Activated CD8-positive, alpha-beta memory T cell treated with anti-CD3 and anti-CD28 coated beads, Interleukin-2, amount 10 ng/mL, durations not matched to agents 7 days and 5 days (primary cell): Measurements from ENCODE around the gene ATP9B. TPM values are rescaled to one million over a fixed set of nuclear protein-coding genes. Genes with fewer than 3 reads are reported as not detected.
A peak's percentile ranks its signal among the peaks of the same experiment; 100 is the strongest.

ENCODE experiments used
- ATAC-seq: fragments of 150-1000 bp; cut with Tn5 transposase; one replicate; pipeline ENCODE4 v1.10.0; 2021; ENCODE audit warnings: moderate library complexity
- CTCF ChIA-PET: fragments of 350-600 bp; sonication (Branson Sonifier 250); formaldehyde crosslinking; loops from one replicate; lab custom pipeline; 2021; ENCODE audit warnings: antibody characterized with exemption; lab: Charles Lee
- DNase-seq: peaks from one replicate; pipeline ENCODE4 v3.0.0-alpha.2; 2020
- H3K27ac Mint-ChIP-seq: one replicate; pipeline ENCODE4 v1.8.0; 2021; ENCODE audit warnings: mild to moderate bottlenecking, mixed read lengths
- H3K27me3 Mint-ChIP-seq: one replicate; pipeline ENCODE4 v1.8.0; 2021; ENCODE audit warnings: mixed read lengths
- H3K36me3 Mint-ChIP-seq: one replicate; pipeline ENCODE4 v1.8.0; 2021; ENCODE audit warnings: mild to moderate bottlenecking, mixed read lengths
- H3K4me1 Mint-ChIP-seq: one replicate; pipeline ENCODE4 v1.8.0; 2021; ENCODE audit warnings: mixed read lengths
- H3K4me3 Mint-ChIP-seq: one replicate; pipeline ENCODE4 v1.8.0; 2021; ENCODE audit warnings: mild to moderate bottlenecking, moderate library complexity, mixed read lengths
- H3K9me3 Mint-ChIP-seq: one replicate; pipeline ENCODE4 v1.8.0; 2022; ENCODE audit warnings: low read depth, mixed read lengths
- total RNA-seq, 2 experiments: library from RNA; stranded (reverse); gene quantifications; one replicate each; pipeline ENCODE4 v1.2.3, GENCODE V29; 2021

ATP9B gene
- total RNA-seq, 2 experiments from 2014 or later: 21.5 to 31.7 TPM

DNA sequence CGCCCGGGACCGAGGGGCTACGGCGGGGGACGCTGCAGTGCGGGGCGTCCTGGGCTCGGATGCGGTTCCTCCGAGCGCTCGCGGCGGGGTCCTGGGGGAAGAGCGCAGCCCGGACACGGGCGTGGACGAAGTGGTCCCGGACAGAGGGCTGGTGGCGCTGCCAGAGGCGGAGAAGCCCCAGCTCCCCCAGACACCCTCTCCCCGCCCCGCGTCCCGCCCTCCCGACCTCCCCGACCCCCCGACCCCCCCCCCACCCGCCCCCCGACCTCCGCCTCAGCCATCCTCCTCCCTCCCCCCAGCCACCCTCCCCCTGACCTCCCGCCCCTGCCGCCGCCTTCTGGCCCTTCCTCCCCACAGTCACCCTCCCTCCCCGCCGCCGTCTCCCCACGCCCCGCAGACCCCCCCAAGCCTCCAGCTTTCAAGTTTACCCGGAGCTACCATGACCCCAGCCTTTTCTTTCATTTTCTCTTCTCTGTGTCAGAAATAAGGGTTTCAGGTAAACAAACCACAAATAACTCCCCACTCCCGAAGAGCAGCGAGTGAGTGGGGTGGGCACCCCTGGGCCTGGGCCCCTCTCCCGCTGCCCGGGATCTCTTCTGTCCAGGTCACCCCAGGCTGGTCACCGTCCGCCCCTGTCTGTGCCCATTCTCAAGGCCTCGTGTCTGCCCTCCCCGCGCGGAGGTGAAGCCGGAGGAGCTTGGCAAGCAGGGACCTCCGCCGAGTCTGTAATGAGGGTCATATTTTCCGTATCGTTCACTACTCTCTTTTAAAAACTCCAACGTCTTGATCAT, 331.6 kb downstream of the ATP9B start:
- ATAC-seq (peak; percentile 10), DNase-seq (no peak)
- CTCF ChIA-PET: no interaction called here
- H3K36me3 Mint-ChIP-seq: peaks cover under 1% of the 10 kb centered on the region
- no peaks in the 10 kb centered on the region for H3K9me3 Mint-ChIP-seq
- H3K4me1 Mint-ChIP-seq: peaks cover 42% of the 10 kb centered on the region
- H3K27ac Mint-ChIP-seq: peak overlapping the region; percentile 84
- H3K4me3 Mint-ChIP-seq: peak overlapping the region; percentile 74
- H3K27me3 Mint-ChIP-seq: peaks cover 7% of the 10 kb centered on the region

DNA sequence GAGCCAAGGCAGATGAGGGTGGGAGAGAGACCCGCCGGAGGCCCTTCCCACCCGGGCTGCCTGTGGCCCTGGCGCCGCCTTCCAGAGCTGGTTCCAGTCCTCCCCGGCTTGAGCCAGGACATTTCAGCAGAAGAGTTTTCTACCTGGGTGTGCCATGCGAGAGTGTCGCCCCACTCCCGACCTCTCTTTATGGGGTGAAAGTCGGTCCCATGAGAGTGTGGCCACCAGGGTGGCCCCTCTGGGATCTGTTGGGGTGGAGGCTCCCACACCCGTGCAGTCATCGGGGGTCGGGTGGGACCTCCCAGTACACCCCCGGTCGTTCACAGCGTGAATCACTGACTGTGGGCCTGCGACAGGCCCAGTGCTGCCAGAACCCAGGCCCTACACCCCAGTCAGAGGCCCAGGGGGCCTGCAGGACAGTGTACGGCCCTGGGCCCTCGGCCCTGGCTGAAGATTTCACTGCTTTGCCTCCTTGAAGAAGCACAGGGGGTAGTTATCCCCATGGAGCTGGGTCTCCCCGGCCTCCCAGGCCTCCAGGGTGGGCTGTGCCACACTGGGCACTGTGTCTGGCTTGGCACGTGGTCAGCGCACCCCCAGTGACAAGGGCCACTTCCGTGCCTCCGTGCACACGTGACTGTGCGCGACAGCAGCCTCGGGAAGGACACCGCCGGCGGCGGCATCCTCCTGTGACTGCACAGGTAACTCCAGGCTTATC, 332.5 kb downstream of the ATP9B start:
- ATAC-seq: no peak
- peak overlapping the region; percentile 84 for H3K27ac Mint-ChIP-seq
- peaks cover 7% of the 10 kb centered on the region for H3K27me3 Mint-ChIP-seq
- CTCF ChIA-PET: interaction anchor here (1.0 kb wide), 1 partner anchor 123 kb away, joined by 3 read pairs; no protein-coding TSS in a partner anchor
- peaks cover 50% of the 10 kb centered on the region for H3K4me1 Mint-ChIP-seq
- H3K4me3 Mint-ChIP-seq: peak overlapping the region; percentile 74
- no peaks in the 10 kb centered on the region for H3K9me3 Mint-ChIP-seq
- no peak for DNase-seq
- H3K36me3 Mint-ChIP-seq: peaks cover 7% of the 10 kb centered on the region

DNA sequence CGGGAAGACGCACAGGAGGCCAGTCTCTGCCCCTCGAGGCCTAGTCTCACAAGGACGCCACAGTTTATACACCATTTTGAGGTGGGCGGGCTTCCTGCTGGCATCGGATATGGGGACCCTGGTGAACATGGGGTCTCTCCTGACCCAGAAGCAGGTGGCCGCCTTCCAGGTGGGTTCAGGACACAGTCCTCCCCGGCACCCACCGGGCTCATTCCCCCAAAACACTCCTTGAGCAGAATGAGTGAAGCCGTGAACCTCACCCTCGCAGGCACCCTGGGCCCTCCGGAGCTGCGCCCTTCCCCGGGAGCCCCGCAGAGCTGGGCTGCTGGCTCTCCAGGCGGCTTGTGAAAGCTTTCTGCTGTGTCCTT, 333.0 kb downstream of the ATP9B start:
- Mint-ChIP-seq H3K27ac (no peak overlapping the region), H3K4me1 (peaks cover 49% of the 10 kb centered on the region), H3K9me3 (no peaks in the 10 kb centered on the region), H3K27me3 (peaks cover 7% of the 10 kb centered on the region), H3K4me3 (peak overlapping the region; percentile 9), H3K36me3 (peaks cover 9% of the 10 kb centered on the region)
- DNase-seq: no peak
- no peak for ATAC-seq
- CTCF ChIA-PET: interaction anchor here (1.0 kb wide), 1 partner anchor 122 kb away, joined by 3 read pairs; no protein-coding TSS in a partner anchor

DNA sequence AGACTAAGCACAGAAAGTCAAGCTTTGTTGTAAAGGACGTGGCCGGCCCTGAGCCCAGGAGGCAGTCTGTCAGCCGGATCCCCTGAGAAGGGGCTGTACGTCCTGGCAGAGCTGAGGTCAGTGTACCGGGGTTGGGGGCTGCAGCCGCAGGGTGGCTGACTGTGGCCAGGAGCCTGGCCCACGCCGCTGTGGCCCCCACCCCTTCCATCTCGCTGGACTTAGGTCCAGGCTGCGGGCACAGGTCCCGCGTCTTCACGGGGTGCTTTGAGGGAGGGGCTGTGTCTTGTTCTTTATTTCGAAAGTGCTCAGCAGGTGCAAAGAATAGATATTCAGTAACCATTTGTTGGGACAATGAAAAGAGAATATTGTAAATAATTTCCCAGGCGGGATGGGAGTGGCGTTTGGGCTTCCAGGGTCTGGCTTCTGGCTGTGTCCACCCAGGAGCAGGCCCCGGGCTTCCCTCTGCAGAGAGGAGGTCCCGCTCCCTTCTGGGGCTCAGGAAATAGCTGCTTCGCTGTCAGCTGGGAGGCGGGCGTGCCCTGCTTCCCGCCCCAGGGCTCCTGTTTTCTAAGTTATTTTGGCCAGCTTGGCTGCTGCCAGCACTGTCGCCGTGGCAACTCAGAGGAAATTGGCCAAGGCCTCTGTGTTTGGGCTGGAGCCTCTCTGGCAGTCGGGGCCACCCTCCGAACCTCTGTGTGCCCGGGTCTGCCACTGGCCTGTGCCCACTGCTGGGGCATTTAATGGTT, 334.0 kb downstream of the ATP9B start:
- no peaks in the 10 kb centered on the region for H3K27me3 Mint-ChIP-seq
- H3K36me3 Mint-ChIP-seq: peaks cover 11% of the 10 kb centered on the region
- CTCF ChIA-PET: interaction anchor here (1.0 to 1.2 kb wide), 2 partner anchors 121 to 126 kb away, joined by 3 to 4 read pairs; no protein-coding TSS in a partner anchor
- H3K27ac Mint-ChIP-seq: peak overlapping the region; percentile 68
- DNase-seq (no peak), ATAC-seq (no peak)
- no peak overlapping the region for H3K4me3 Mint-ChIP-seq
- no peaks in the 10 kb centered on the region for H3K9me3 Mint-ChIP-seq
- H3K4me1 Mint-ChIP-seq: peaks cover 49% of the 10 kb centered on the region

DNA sequence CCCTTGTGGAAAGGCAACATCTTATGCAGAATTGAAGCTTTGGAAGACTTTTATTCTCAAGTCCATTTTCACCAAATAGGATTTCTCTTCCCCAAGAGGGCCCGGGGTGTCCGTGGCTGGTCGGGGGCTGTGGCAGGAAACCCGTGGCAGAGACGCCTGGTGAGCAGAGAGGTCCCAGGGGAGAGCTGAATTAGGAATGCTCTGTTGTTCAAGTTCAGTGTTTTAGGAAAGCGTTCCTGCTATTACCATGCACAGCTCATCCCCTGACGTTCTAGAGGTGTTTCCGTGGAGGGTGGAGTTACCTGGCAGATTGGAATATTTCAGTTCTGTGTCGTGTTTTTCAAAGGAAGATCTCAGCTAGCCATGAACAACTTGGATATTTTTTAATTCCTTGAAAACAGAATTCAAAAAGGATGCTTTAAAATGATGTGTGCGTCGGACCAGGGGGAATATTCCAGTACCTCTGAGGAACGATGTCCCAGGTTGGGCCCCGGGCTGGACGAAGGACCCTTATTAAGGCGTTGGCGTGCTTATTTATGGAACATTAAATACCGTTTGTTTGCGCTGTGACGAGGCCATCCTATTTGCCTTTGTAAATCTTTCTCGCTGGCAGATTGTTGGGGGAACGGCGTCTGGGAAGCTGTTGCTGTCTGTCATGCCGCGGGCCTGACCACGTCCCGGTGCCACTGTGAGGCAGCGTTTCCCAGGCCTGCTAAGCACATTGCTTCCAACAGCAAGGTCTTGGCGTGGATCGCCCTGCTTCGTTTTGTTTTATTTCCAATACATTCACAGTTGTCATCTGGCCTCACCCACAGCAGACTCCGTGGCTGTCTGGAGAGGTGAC, 334.8 kb downstream of the ATP9B start:
- H3K36me3 Mint-ChIP-seq: peaks cover 11% of the 10 kb centered on the region

DNA sequence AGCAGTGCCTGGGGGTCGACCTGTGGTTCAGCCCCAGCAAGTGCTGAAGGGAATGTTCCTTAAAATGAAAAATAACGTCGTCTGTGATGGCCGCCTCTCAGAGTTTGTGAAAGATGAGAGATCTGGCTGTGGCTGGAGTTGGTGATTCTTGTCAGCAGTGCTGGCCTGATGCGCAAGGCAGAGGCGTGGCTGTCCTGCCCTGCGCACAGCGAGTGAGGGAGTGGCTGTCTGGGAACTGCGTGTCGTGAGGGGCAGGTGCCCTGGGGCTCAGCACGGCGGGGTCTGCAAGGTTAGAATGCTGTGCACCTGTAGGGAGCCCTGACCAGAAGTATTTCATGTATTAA, 335.3 kb downstream of the ATP9B start:
- Mint-ChIP-seq H3K4me3 (peak overlapping the region; percentile 66), H3K27ac (peak overlapping the region; percentile 93), H3K4me1 (peaks cover 44% of the 10 kb centered on the region), H3K36me3 (peaks cover 11% of the 10 kb centered on the region), H3K9me3 (no peaks in the 10 kb centered on the region), H3K27me3 (no peaks in the 10 kb centered on the region)
- DNase-seq (no peak), ATAC-seq (no peak)
- CTCF ChIA-PET: no interaction called here

More for the DNA sequence above, 334.8 kb downstream of the ATP9B start:
- ATAC-seq (no peak), DNase-seq (no peak)
- H3K4me3 Mint-ChIP-seq: no peak overlapping the region
- peak overlapping the region; percentile 93 for H3K27ac Mint-ChIP-seq
- H3K27me3 Mint-ChIP-seq: no peaks in the 10 kb centered on the region
- H3K9me3 Mint-ChIP-seq: no peaks in the 10 kb centered on the region
- H3K4me1 Mint-ChIP-seq: peaks cover 46% of the 10 kb centered on the region
- CTCF ChIA-PET: interaction anchor here (1.2 kb wide), 1 partner anchor 125 kb away, joined by 4 read pairs; no protein-coding TSS in a partner anchor

DNA sequence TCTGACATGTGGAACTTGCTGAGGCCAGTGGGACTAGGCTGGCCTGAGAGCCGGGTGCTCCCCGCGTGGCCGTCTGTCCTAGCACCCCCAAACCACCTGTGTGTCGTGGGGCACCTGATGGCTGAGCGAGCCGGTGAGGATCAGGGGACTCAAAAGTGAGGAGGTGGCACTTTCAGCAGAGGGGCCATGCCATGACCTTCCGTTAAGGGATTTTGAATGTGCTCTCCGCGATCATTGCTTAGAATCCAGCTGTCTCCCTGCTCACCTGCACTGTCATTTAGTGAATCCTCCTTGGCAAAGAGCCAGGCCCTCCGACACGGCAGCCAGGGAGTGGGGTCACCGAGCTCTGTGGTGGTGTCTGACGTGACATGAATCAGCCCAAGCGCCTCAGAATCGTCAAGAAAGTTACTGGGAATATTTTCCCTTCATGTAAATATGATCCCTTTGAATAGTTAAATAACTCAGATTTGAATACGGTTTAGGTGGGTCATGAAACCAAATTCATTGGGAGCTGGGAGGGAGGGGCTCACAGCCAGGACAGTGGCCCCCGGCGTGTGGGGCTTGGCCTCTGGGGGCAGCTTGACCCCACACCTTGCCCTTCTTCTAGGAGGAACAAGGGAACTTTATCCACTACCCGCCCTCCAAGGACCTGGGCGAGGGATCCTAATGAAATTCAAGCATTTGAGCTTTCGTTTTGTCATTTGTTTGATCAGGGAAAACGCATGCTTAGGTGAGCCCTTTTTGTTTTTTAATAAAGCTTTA, 336.0 kb downstream of the ATP9B start:
- CTCF ChIA-PET: interaction anchor here (0.9 to 2.0 kb wide), 6 partner anchors 12 to 123 kb away, joined by 3 to 14 read pairs (median 4); no protein-coding TSS in a partner anchor
- H3K27me3 Mint-ChIP-seq: no peaks in the 10 kb centered on the region
- peaks cover 11% of the 10 kb centered on the region for H3K36me3 Mint-ChIP-seq
- H3K9me3 Mint-ChIP-seq: no peaks in the 10 kb centered on the region
- no peak for ATAC-seq
- H3K27ac Mint-ChIP-seq: peak overlapping the region; percentile 93
- peak overlapping the region; percentile 66 for H3K4me3 Mint-ChIP-seq
- H3K4me1 Mint-ChIP-seq: peaks cover 44% of the 10 kb centered on the region
- no peak for DNase-seq

DNA sequence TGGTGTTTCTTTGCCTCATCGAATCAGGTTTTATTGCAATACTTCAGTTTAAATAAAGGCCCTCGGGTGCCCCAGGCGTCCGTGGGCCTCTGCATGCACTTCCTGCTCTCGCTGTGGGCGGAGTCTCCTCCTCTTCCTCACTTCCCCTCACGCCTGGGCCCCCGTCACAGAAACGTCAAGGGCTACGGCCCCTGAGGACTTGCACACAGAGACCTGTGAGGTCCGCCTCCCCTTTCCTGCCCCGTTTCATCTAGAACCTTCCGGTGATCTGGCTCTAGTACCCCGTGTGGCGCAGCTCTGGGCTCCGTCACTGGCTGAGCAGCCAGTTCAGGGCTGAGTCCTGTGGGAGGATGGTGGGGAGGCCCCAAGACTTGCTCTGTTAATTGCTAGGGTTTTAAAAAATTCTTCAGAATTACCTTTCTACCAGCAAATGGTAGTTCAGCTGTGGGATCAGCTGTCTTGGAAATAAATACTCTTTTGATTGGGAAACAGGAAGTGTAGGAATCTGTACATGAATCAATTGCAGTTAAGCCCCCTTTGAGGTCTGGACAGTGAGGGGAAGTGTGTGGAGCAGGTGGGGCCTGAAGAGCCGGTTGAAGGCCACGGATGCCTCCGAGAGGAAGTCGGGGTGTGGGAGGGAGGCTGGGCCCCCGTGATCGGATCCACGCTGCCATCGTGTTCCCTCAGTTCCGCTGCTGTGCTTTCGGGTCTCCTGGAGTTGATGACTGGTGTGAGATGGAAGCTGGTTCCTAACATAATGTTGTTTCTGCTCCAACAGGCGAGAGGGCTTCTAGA, 336.8 kb downstream of the ATP9B start:
- H3K4me1 Mint-ChIP-seq: peaks cover 43% of the 10 kb centered on the region
- CTCF ChIA-PET: interaction anchor here (0.9 to 2.0 kb wide), 6 partner anchors 13 to 122 kb away, joined by 3 to 14 read pairs (median 4); no protein-coding TSS in a partner anchor
- no peaks in the 10 kb centered on the region for H3K27me3 Mint-ChIP-seq
- H3K36me3 Mint-ChIP-seq: peaks cover 16% of the 10 kb centered on the region
- peak; percentile 91 for ATAC-seq
- H3K9me3 Mint-ChIP-seq: no peaks in the 10 kb centered on the region
- peak overlapping the region; percentile 66 for H3K4me3 Mint-ChIP-seq
- peak overlapping the region; percentile 93 for H3K27ac Mint-ChIP-seq
- DNase-seq: peak; percentile 95

DNA sequence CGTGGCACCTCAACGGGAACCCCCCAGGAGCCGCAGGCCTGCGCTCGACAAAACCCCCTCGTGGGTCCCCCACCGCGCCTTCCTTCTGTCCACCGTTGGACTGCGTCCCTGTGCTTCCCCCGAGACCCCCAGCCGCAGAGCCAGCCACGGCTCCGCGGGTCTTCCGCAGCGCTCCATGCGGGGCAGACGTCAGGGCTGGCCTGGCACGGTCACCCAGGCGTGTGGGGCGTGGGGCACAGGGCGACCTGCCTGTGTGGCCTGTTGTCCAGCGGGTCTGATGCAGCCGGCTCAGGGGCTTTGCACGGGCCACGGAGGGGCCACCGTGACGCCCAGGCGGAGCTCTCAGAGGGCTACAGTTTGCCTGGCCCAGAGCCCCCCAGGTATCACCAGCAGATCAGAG, 337.5 kb downstream of the ATP9B start:
- Mint-ChIP-seq H3K9me3 (no peaks in the 10 kb centered on the region), H3K4me3 (no peak overlapping the region), H3K4me1 (peaks cover 37% of the 10 kb centered on the region), H3K27me3 (no peaks in the 10 kb centered on the region), H3K27ac (peak overlapping the region; percentile 93), H3K36me3 (peaks cover 17% of the 10 kb centered on the region)
- ATAC-seq: no peak
- DNase-seq: no peak
- CTCF ChIA-PET: interaction anchor here (2.0 kb wide), 1 partner anchor 26 kb away, joined by 14 read pairs; no protein-coding TSS in a partner anchor

DNA sequence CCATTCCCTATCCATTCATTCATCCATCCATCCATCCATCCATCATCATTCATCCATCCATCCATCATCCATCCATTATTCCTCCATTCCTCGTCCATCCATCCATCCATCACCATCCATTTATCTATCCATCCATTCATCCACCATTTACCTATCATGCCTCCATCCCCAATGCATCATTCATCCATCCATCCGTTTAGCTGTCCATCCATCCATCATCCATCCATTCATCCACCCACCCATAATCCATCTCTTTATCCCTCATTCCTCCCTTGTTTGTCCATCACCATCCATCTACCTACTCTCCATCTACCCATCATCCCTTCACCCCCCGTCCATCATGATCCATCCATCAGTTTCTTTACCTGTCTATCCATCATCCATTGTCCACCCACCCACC, 340.1 kb downstream of the ATP9B start:
- Mint-ChIP-seq H3K27me3 (no peaks in the 10 kb centered on the region), H3K4me1 (peaks cover 24% of the 10 kb centered on the region), H3K36me3 (peaks cover 21% of the 10 kb centered on the region), H3K4me3 (no peak overlapping the region), H3K9me3 (no peaks in the 10 kb centered on the region), H3K27ac (no peak overlapping the region)
- DNase-seq (no peak), ATAC-seq (no peak)
- CTCF ChIA-PET: no interaction called here

DNA sequence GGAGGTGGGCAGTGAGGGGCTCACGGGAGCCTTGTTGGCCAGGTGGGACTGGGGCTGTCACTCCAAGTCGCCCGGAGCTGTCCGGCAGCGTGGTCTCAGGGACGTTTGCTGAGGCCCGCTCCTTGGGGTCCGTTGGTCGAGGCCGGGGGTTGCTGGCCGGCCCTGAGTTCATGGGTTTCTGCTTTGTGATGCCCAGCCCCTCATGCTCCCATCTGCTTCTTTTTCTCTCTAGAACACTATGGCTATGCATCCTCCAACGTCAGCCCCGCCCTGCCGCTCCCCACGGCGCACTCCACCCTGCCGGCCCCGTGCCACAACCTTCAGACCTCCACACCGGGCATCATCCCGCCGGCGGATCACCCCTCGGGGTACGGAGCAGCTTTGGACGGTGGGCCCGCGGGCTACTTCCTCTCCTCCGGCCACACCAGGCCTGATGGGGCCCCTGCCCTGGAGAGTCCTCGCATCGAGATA, 341.0 kb downstream of the ATP9B start:
- ATAC-seq (no peak), DNase-seq (no peak)
- CTCF ChIA-PET: no interaction called here
- peaks cover 21% of the 10 kb centered on the region for H3K36me3 Mint-ChIP-seq
- H3K4me1 Mint-ChIP-seq: peaks cover 15% of the 10 kb centered on the region
- H3K9me3 Mint-ChIP-seq: no peaks in the 10 kb centered on the region
- no peak overlapping the region for H3K27ac Mint-ChIP-seq
- H3K27me3 Mint-ChIP-seq: no peaks in the 10 kb centered on the region
- no peak overlapping the region for H3K4me3 Mint-ChIP-seq
